GM18519 (cell line): ENCODE data around the gene PEAK1.
"Not testable (repeated sequence)": the region's sequence is repeated elsewhere in the genome, so short reads cannot be mapped to it uniquely, and the experiment has no call there.

Source experiments
- ATAC-seq: cut with Tn5 transposase; IDR thresholded peaks from one replicate; pipeline ENCODE4 v1.9.1; 2021; ENCODE audit warnings: mild to moderate bottlenecking, moderate library complexity; ENCODE audit not compliant: unreplicated experiment, low FRiP score

Gene PEAK1

DNA sequence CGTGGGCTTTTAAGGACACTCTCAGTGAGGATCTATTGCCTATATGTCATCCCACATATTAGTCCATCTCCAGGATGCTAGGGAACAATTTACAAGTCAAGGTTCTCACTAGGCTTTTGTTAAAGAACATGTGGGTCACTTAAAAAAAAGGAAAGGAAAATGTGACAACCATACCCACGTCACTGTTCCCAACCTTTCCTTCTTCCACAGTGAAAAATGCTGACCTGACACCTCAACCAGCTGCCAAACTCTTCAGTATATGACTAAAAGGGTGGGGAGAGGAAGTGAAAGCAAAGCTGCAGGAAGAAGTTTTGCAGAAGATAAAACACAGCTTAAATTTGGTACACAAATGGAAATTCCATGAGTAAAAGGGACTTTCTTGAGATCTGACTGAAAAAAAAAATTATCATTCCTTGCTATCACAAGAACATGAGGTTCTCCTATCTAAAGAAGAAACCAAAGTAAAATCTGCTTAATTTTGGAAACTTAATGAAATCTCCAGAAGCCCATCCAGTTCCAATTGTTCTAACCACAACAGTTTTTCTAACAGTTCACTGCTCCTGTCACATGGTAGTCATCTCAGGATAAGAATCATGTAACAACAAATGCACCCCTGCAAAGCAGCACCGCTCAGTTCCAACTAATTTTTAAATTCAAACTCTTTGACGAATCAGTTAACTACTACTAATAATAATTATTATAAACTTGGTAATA, 232.0 kb downstream of the PEAK1 start:
- ATAC-seq, result no peak

DNA sequence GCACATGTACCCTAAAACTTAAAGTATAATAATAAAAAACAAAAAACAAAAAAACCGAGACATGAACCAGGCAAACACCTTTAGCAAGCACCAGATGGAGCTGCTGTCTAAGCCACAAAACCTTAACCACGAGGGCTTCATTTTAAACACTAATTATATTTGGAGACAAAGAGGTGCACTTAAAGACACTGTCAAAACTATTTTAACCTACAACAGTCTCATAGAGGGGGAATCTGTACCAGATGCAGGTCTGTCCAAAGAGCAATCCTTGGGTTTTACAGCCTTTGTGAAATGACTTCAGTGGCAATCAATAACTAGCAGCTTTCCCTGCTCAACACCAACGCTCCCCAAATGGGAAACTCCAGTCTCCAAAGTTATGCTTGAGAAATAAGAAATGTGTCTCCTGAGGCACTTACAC, 233.3 kb downstream of the PEAK1 start:
- ATAC-seq, result no peak

DNA sequence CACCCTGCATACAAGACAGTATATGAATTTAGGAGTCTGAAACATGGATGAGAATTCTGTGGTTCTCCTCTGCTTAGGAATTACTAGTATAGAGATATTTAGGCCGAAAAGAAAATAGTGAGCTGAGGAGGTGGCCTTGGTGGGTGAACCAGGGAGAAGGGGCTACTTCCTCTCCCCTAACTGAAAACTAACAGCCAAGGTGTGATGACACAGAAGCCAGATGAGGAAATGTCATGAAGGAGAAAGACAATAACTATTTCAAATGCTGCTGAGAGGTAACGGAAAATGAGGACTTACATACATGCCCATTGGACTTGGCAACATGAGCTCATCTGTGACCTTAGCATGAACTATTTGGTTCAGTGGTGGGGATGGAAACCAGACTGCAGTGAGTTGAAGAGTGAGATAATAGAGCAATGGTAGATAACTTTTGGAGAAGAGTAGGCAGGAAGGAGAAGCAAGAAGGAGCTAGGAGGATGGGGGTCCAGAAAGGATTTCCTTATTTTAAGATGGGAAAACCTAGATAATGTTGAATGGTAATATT, 234.6 kb downstream of the PEAK1 start:
- no peak for ATAC-seq

DNA sequence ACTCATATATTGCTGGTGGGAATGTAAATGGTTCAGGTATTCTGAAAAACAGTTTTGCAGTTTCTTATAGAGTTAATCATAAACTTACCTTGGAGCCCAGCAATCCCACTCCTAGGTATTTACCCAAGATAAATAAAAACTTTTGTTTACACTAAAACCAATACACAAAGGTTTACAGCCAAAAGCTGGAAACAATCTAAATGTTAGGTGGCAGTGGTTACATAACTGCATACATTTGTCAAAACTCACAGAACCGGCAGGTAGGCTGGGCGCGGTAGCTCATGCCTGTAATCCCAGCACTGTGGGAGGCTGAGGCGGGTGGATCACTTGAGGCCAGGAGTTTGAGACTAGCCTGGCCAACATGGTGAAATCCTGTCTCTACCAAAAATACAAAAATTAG, 235.6 kb downstream of the PEAK1 start:
- ATAC-seq, result not testable (repeated sequence)

DNA sequence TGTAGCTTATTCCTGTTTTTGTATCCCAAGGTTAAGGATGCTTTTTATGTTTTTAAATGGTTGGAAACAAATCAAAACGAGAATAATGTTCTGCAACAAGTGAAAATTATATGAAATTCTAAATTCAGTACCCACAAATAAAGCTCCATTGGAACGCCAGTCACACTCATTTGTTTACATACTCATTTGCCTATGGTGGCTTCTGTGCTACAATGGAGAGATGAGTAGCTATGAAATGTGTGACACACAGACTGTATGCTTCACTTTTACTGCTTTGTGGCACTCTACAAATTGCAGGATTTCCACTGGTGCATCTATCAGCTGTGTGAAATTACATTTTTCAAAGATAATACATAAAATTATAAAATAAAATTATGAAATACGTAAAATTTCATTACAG, 236.8 kb downstream of the PEAK1 start:
- no peak for ATAC-seq

DNA sequence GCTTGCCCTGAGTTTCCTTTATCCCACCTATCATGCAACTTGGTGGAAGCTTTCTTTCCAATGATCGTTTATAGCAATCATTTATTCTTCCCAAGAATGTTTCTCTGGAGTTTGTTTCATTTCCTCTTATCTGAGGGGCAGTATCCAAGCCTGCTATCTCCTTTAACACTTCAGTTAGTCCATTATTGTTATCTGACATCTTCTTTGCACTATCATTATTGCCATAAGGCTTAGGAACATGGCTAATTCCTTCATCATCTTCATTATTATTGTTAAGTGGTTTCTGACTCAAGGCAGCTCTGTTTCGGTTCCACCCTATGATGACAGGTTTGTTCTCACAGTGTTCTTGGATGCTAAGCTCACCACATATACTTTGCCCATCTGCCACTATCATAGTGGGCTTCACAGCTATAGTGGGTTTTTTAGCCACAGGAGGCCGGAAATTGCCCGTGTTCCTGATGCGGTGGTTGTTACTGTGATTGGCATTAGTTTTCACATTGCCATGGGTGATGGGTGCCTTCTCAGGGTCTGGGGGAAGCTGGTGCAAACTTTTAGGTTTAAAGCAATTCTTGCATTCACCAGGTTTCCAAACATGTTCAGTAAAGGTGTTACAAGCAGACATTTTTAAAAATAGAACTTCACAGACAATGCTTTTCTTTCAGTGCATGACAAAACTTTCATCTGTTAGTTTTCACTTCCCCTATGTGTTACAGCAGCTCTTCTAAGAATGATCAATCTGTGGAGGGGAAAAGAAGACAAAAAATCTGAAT, 238.4 kb downstream of the PEAK1 start:
- peak; percentile 48 for ATAC-seq

DNA sequence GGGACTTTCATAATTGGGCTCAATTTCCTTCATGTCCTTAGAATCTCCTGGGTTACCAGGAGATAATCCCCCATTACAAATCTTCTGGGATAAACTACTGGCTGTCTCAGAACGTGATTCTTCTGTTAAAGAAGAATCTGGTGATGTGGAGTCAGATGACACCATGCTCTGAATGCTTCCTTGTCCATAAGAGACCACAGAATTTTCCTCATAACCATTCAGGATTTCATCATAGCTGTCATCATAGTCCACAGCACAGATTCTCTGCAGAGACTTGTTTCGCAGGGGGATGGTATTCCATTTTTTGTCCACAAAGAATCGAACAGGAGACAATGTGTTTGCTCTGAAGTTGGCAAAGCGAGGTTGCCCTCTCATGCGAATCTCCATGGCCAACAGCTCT, 239.1 kb downstream of the PEAK1 start:
- ATAC-seq, result no peak

DNA sequence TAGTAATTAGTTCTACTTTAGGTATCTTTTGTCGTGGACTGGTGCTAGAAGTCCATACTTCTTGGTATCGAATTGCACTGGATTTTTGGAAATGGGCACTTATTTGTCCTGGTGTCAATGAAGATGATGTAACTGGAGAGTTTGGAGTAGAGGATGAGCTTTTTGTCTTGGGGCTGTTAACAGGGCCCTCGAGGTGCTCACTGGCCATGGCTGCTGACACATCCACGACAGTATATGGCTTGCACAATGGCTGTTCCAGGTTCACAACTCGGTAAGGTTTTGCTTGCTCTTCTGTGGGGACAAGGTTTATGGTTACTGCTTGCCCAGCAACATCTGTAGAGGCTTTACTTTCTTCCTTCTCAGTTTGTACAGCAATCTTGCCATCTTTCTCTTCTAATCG, 239.6 kb downstream of the PEAK1 start:
- no peak for ATAC-seq

DNA sequence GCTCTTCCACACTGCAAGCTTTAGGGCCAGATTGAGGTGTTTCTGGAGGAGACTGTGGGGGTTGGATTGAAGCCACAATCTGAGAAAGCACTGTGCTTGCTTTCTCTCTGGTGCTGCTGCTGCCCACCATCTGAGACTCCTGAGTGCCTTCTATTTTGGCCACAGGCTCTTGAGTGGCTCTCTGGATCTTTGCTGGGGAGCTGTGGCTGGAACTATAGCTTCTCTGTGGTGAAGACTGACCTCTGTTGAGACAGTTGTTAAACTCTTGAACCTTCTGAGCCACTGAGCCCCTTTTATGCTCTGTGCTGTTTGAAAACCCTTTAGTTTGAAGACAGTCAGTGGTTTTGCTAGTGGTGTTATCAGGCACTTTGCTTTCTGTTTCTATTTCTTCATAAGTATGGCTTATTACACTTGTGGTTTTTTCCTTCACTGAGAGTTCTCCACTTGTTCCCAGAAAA, 240.3 kb downstream of the PEAK1 start:
- ATAC-seq, result peak; percentile 45

DNA sequence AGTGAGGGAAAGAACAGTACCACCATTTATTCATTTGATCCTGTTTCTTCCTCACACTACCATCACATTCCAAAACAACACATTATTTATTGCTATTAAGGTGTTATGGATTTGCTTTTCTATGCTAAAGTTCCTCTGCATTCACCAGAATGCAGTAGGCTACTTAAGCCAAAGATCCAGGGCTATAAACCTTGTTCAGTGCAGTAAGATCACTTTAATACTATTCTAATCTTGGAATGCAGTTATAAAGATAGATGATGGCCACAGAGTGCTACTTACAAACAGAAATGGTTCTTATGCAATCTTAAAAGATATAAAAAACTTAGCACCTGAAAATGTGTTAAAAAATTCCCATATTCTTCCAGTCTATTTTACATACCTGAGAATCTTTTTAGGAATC, 241.5 kb downstream of the PEAK1 start:
- no peak for ATAC-seq

DNA sequence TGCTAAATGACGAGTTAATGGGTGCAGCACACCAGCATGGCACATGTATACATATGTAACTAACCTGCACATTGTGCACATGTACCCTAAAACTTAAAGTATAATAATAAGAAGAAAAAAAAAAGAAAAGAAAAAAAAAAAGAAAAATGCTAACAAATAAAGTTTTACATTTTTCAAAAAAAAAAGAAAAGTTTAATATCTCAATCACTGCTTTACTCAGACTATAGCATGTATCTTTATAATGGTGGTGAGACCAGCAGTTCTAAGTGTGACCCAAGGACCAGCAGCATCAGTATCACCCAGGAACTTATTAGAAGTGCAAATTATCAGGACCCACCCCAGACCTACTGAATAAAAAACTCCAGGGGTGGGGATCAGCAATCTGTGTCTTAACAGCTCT, 243.8 kb downstream of the PEAK1 start:
- not testable (repeated sequence) for ATAC-seq

DNA sequence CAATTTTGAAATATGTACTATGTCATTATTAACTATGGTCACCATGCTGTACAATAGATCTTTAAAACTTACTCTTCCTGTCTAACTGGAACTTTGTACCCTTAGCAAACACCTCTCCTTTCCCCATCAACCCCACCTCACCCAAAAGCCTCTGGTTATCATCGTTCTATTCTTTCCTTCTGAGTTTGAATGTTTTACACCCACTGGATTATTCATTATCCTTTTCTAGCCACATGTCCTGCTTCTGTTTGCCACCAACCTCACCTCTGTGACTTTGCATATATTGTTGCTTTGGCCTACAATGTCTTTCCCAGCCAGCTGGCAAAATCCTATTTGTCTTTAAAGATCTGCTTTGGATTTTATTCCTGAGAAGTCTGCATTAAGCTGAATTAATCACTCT, 246.4 kb downstream of the PEAK1 start:
- no peak for ATAC-seq

DNA sequence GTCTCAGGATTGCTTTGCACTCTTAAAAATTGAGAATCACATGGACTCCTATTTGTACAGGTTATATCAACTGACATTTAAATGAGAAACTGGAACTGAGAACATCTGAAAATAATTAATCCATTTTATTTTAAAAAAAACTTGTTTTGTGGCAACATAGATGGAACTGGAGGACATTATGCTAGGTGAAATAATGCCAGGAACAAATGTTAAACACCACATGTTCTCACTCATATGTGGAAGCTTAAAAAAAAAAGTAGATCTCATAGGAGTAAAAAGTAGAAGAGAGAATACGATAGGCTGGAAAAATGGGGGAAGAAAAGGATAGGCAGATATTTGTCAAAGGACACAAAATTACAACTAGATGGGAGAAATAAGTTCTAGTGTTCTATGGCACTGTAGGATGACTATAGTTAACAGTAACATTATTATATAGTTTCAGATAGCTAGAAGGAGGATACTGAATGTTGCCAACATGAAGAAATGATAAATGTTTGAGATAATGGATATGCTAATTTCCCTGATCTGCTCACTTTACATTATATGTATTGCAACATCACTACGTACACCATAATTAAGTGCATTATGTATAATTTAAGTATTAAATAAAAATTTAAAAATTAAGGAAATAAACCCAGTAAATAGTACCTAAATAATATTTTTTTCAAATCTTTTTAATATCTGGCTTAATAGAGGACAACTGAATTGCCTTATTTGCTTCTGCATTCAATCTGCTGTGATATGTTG, 248.5 kb downstream of the PEAK1 start:
- ATAC-seq, result no peak

DNA sequence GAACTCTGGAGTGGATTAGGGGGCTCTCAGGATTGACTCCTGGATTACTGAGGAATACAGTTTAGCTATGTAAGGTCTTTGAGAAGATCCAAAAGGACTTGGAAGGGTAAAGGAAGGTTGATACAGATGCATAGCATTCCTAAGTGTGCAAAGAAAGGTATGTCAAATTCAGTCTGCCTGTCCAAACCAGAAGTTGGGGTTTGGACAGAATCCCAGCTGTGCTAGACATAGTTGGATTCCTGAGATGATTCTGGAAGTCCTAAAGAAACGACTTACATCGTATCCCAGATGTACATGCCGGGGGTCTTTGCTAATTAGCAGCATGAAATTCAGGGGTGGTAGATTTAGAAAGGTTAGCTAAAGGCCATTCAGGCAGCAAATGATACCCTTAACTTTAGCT, 251.3 kb downstream of the PEAK1 start:
- ATAC-seq, result no peak

DNA sequence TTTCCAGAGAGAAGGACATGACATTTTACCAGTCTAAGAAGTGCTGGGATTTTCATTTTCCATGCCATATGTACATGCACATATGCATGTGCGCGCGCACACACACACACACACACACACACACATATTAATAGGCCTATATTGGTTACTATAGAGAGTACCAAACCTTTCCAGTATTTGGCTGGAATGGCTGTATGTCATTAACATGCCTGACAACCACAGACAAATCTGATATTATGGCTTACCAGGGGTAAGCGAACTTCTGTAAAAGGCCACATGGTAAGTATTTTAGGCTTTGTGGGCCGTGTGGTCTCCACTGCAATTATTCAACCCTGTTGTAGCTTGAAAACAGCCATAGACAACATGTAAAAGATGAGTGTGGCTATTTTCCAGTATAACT, 251.8 kb downstream of the PEAK1 start:
- ATAC-seq, result no peak

DNA sequence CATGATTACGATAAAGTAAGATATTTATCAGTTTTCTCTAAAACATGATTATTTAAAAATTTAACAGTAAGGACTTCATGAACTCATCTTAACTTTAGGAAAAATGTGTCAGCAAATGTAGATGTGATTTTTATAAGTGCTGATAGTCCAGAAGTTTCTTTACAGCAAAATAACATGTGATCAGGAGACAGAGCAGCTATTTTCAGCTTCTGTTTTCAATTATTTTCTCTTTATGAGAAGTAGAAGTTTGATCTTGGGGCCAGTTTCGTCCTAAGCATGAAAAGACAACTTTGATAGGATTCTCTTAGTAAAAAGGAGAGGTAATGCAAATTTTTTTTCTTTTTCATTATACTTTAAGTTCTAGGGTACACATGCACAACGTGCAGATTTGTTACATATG, 252.5 kb downstream of the PEAK1 start:
- ATAC-seq, result no peak

DNA sequence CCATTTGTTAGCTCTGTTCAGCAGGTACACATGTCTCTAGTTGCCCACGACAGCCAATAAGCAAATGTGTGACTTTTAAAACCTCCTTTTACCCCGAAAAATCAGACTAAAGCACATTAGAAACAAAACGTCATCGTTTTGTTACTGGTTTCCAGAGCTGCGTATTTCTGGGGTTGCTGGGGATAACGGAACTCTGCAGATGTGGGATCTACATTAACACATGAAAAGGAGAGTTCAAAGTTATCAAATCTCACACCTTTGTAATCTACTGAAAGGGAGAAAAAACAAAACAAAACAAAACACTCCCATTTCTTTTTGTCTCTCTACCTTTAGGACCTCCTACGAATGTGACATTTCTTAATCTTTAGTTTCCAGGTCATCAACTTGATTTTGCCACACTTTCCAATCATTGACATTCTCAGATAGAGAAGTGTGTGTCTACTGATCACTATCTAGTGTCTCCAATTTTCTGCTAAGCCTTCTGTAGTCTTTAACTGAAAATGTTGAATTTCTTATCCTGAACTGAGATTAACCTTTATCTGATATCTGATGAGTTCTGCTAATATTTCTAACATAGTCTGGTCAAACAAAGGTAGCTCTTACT, 256.0 kb downstream of the PEAK1 start:
- no peak for ATAC-seq

DNA sequence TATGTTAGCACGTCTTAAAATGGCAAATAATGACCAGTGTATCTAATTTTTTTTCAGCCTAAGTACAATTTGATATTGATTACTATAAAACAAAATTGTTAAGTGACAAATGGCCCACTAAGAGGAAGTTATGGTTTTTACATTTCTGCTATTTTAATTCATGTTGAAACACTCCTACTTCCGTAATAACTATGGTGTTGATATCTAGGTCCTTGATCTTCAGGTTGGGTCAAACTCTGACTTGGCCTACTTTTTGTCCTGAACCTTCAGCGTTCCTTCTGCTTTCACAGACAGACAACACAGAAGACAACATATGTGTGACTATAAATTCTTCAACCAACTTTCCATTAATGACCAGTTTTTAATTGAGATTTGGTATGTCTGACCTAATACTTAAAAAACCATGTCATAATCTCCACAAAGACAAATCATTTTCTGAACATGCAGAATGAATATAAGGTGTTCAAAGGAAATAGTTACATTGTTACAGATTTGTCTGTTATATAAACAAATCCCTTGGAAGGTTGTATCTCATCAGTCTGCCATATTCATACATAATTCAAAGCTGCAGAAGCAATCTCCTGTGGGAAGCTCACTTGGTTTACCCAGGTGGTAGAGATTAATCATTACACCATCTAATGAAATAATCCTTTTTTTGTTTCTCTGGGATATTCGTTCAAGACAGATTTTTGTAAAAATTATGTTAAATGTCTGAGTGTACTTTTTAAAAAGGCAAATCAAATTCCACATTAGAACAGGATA, 256.9 kb downstream of the PEAK1 start:
- no peak for ATAC-seq

DNA sequence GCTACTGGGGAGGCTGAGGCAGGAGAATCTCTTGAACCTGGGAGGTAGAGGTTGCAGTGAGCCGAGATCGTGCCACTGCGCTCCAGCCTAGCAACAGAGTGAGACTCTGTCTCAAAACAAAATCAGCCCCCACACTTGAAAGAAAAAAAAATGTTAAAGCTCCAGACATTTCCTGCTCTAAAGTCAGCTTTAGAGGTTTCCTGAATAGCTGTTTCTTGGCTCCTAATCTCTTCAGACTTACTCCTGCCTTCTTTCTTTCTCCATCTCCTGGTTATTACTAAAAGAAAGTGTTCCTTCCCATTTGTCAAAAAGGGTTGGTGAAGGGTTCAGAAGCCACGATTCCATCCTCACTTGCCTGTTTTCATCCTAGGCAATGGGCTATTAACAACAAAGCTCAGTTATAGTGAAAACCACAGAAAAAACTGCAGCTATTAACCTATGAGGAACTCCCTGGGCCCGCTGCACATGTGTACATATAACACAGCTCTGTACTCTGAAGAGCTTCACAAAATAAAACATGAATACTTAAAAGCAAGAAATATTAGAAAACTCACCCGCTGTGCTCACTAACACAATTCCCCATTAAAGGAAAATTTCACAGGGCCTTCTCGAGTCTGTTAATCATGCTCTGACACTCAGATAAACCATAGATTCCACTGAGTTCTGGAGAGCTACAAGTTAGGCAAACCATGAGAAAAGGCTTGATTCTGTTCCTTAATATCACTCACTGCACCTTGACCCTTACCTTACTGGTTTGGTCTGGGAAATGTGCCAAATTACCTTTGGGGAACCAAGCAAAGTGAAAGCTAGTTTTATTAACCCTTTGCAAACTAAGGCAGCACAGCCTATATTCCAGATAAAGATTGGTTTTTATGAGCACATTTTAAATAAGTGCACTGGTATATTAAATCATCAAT, 259.1 kb downstream of the PEAK1 start:
- no peak for ATAC-seq
